ENCODE results near the gene LINC01488.

LINC01488 gene

DNA sequence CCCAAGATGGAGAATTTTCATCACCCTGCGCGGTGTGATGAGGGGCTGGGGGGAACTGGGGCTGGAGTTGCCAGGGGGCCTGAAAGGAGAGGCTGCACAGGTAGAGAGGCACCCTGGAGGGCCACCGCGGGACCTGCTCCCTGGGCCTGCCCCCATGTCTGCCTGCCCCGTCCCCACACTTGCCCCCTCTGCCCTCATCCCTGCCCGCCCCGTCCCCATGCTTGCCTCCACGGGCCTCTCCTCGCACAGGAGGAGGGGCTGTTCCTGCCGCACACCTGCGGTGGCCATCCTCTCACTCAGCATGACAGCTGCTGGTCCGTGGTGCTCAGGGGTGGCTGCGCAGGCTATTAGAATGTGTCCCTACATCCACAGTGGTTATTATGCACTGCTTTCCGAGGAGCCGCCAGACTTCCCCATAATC is 43.5 kb downstream of the LINC01488 start:
- in situ Hi-C loops (cut with MboI; ENCODE audit: low sequenced_read_pairs) = no loop called here

DNA sequence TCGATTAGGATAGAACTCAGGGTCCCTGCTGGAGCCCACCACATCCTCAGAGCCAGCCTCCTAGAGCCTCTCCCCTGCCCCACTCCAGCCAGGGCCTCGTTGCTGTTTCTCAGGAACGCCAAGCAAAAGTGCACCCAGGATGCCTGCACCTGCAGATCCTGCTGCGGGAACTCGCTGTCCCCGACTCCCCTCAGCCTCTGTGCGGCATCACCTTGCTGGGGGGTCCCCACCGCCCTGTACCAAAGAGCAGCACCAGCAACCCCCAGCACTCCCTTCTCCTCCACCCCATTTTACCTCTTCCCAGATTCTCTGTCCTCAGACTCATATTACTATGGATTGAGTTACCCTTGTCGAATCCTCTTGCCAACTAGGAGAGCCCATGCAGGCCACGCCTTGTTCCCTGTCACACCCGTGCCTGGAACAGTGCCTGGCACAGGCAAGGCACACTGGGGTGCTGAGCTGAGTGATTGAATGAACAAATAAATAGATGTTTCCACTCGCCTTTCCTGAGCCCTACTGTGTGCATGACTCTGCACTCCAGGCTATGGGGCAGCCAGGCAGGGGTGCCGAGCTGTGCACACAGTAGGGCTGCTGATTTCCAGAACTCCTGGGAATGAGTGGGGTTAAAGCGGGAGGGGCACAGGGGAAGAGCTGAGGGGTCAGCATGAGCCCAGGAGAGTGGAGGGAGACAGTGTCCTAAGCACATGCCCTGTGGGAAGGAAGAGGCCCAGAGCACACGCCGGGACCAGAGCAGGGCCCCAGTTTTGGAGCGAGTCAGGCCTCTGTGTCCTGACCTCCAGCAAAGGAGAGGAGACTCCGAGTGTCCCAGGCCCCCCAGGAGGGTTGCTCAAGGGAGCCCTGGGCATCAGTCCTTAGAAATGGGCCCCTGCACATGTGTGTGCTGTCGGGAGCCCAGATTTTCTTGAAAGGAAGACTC is 44.3 kb downstream of the LINC01488 start:
- in situ Hi-C loops (cut with MboI; ENCODE audit: low sequenced_read_pairs) = no loop called here

DNA sequence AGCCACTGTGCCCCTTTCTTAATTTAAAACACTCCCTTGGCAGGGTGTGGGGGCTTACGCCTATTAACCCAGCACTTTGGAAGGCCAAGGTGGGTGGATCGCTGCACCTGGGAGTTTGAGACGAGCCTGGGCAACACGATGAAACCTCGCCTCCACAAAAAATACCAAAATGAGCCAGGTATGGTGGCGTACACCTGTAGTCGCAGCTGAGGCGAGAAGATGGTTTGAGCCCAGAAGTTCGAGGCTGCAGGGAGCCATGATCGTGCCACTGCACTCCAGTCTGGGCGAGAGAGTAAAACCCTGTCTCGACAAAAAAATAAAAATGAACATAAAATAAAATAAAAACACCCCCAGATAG is 45.0 kb downstream of the LINC01488 start:
- in situ Hi-C loops (cut with MboI; ENCODE audit: low sequenced_read_pairs) = no loop called here

DNA sequence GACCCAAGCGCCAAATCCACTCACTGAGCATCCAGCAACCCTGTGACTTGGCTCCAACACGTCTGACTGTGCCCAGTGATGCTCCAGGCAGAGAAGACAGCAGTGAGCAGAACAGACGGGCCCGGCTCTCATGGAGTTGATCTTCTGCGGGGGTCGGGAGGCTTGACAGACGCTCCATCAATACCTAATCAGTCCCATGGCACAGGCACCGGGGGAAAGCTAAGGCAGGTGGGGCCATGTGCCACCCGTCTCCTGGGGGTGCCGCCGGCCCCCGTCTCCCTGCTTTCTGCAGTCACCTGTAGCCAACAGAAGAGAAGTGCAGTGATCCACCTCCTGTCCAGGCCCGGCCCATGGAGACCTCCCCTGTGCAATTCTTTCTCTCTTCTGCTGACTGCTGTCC is 47.5 kb downstream of the LINC01488 start:
- in situ Hi-C loops (cut with MboI; ENCODE audit: low sequenced_read_pairs) = no loop called here

DNA sequence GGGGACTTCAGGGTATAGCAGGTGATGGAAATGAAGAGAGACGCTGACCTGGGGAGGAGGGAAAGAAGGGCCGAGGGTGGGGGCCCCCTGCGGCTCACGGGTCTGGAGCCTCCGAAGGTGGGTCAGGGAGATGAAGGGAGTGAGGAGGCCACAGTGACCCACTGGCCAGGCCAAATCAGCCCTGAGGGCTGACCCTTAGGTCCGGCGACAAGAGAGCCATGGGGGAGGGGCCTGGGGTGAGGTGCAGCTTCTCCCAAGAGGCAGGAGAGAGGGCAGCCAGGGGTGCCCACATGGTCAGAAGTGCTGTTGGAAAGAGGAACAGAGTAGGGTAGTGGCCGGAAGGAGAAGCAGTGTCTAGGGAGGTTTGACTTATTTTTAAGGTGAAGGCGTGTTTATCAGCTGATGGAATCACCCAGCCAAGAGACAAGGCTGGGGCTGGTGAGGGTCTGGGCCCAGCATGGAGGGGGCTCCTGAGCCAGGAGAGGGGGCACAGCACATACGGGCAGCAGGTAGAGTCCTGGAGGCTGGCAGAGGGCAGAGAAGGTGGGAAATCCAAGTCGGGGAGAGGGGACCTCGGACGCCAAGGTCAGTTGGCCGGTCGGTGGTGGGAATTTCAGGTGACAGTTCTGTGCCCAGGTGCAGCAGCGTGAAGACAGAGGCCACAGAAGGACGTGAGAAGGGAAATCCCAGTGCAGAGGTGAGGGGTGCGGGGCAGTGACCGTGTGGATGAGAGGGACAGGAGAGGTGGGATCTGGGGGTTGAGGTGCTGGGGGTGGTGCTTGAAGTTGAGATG is 49.0 kb downstream of the LINC01488 start:
- in situ Hi-C loops (cut with MboI; ENCODE audit: low sequenced_read_pairs) = no loop called here

DNA sequence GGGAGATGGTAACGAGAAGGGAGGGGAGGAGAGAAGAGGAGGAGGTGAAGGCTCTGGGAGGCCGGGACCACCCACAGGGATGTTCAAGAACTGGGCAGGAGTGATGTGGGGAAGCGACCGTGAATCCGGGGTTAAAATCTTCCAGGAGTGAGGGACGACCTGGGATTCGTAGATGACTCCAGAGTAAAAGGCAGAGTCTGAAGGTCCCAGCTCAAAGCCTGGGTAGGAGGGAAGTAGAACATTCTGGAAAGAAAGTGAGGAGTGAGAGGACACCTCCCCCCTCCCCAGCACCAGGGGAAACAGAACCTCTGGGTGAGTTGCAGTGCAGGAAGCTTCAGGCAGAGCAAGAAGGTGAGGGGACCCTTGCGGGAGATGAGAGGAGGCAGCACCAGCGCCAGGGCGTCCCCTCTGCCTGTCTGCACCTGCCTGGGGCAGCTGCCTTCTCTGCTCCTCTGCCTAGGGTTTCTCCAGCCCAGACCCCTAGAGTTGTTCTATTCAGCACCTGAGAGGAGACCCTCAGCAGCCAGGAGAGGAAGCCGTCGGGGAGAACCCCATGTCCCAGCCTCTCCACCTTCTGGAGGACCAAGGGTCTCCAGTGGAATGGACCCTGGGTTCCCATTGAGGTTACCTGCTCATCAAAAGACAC is 49.7 kb downstream of the LINC01488 start:
- in situ Hi-C loops (cut with MboI; ENCODE audit: low sequenced_read_pairs) = no loop called here

DNA sequence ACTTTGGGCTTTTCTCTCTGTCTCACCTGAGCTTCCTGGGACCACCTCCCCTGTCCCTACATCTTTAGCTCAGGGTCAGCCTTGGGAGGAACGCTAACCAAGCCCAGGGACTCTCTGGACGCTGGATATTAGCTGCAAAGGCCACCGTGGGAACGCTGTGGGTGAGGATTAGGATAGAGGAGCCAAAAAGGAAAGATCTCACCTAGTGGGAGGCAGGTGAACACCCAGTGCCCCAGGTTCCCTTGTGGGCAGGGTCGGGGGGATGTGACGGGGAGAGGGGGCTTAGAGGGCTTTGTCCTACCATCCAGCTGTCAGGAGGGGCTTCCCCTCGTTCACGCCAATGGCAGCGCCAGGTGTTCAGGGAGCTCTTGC is 50.2 kb downstream of the LINC01488 start:
- in situ Hi-C loops (cut with MboI; ENCODE audit: low sequenced_read_pairs) = no loop called here

DNA sequence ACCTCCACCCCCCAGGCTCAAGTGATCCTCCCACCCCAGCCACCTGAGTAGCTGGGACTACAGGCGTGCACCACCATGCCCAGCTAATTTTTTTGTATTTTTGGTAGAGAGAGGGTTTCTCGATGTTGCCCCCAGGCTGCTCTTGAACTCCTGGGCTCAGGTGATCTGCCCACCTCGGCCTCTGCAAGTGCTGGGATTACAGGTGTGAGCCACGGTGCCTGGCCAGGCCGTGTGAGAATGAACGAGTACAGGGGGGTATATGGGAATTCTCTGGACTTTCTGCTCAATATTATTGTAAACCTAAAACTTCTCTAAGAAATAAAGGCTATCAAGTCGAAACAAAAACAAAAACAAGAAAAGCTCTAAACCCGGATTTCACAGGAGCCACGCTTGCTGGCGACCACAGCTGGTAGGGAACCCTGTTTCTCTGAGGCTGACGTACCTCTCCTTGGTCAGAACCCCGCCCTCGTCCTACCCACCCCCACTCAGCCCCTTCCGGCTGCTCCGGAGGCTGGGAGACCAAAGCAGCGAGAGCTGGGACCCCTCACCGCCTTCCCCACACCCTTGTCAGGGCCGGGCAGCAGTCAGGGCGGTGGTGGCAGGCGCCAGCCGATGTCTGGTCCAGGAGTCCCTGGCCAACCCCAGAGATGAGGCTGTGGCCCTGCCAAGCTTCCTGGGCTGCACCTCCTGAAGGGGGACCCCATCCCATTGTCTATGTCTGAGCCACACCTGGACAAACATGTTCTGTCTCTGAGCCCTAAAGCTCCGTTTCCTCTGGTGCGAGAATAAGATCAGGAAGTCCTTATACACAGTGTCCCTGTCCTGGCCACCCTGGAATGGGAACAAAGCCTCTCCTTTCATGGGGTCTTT is 52.1 kb downstream of the LINC01488 start:
- in situ Hi-C loops (cut with MboI; ENCODE audit: low sequenced_read_pairs) = no loop called here

DNA sequence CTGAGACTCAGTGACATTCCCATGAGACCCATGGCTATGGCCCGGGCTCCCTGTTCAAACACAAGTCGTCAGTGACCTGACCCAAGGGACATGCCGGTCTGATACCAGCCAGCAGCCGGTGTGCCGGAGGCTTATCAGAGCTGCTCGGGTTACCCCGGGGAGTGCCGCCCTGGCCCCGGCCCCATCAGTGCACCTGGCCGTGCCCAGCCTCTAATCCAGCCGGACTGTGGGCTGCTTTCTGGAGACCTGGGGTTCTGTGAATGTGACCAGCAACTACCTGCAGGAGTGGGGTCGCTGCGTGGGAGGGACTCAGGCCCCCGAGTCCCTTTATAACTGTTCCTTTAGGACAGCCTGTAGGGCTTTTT is 52.7 kb downstream of the LINC01488 start:
- in situ Hi-C loops (cut with MboI; ENCODE audit: low sequenced_read_pairs) = no loop called here

DNA sequence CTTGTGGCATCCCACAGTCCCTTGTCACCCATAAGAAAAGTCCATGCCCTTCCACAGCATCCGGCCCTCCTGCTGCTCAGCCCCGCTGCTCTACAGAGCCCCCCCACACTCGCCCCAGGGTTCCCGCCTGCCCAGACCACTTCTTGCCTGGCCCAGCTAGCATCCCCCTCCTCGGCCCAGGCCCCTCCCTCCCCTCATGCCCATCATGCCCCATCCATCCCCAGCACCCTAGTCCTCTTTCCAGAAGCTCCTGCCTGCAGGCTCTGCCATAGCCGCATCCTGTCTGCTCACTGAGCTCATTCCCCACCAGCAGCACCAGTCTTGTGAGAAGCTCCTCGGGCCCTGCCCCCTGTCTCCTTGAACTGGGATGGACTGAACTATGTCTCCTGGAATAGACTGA is 54.4 kb downstream of the LINC01488 start:
- in situ Hi-C loops (cut with MboI; ENCODE audit: low sequenced_read_pairs) = no loop called here

DNA sequence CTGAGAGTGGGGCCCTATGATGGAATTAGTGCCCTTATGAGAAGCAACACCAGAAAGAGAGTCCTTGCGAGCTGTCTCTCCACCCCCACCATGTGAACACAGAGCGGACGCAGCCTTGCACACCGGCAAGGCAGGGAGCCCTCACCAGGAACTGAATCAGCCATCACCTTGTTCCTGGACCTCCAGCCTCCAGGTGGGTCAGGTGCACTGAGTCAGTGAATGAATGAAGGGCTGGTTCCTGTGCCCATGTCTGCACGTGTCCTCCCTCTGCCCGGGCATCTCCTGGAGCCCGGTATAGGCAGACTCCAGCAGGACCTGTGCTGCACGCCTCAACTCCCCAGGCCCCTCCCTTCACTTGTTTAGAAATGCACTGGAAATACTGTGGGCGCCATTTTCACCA is 54.9 kb downstream of the LINC01488 start:
- in situ Hi-C loops (cut with MboI; ENCODE audit: low sequenced_read_pairs) = no loop called here

DNA sequence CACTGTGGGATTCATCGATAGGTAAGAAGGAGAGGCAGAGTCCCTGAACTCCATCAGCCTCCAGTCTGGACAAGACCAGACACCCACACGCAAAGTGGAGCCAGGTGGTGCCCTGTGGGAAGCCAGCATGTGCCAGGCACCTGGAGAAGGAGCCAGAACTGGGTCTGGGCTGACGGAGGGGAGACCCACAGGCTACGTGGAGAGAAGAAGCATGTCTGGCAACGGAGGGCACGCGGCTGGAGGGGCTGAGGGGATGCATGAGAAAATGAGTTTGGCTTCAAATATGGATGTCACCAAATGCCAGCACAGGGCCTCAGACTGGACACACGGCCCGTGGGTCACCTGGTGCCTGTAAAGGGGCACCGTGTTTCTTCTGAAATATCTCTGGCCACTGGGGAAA is 55.7 kb downstream of the LINC01488 start:
- in situ Hi-C loops (cut with MboI; ENCODE audit: low sequenced_read_pairs) = no loop called here

DNA sequence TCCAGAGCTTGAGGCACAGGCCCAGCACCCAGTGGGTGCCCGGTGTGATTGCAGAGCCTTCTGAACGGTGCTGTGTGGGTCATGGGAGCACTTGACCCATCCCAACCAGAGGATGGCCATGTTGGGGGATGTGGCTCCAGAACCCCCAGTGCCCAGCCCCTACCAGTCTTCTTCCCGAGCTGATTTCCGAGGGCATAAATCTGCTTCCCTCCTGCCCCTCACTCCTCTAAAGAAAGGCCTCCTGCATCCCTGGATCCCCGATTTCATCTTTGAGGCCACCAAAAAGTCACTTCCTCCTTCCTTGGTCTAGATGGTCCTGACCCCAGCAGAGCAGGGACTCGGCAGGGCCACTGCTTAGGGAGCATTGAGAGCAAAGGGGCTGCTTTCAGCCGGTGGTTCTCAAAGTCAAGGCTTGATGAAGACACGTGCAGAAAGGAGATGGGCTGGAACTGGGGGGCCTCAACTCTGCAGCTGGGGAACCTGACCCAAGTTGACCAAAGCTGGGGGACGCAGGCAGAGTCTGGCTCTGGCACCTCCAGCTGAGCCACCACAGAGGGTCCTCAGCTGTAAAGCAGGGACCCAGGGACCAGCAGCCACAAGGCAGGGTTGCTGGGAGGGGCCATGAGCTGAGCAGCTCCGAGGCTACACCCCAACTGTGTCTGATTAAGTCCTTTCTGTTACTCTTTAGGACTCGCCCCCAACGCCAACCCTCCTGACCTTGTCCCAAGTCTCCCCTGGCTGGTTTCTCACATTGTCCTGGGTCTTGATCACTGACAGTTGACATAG is 56.6 kb downstream of the LINC01488 start:
- in situ Hi-C loops (cut with MboI; ENCODE audit: low sequenced_read_pairs) = no loop called here

DNA sequence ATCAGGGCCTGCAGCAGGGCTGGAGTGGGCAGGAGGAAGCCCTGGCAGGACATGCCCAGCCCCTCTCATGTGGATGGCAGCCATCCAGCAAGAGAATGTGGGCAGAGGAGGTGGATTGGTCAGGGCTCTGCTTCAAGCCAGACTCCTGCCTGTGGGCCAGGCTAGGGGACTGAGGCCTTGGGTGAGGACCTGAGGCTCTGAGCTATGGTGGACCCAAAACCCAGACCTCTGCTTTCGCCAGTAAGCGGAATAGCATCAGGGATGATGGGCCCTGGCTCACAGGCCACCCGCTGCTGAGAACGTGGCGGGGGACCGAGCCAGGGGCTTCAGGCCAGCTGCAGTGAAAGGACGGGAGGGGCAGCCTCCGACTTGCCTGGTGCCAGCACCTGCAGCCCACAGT is 57.4 kb downstream of the LINC01488 start:
- in situ Hi-C loops (cut with MboI; ENCODE audit: low sequenced_read_pairs) = no loop called here

DNA sequence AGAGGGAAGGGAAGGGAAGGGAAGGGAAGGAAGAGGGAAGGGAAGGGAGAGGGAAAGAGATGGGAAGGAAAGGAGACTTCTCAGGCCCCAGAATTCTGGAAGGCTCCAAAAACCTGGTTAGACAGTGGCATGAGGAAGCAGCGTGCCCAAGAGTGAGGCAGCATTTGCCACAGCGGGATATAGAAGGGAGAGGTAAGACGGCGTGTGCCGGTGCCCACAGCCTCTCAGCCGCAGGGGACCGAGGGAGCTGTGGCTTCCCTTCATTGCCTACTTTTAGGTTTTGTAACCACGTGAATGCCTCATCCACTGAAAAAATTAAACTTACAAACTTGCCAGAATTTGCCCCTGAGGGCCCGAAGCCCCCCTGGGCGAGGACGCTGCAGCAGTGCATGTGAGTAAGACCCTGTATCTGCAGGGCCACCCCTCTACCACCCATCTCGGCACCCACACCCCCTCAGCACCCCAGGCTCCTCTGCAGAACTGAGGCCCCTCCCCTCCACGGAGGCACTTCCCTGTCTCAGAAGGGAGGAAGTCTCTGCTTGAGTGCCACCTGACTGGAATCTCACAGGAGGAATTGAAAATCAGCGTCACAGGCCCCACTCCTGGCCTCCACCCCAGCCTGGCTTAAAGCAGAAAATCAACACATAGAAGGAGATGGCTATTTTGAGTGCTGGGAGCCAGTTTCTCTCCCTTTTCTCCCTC is 58.1 kb downstream of the LINC01488 start:
- in situ Hi-C loops (cut with MboI; ENCODE audit: low sequenced_read_pairs) = no loop called here

DNA sequence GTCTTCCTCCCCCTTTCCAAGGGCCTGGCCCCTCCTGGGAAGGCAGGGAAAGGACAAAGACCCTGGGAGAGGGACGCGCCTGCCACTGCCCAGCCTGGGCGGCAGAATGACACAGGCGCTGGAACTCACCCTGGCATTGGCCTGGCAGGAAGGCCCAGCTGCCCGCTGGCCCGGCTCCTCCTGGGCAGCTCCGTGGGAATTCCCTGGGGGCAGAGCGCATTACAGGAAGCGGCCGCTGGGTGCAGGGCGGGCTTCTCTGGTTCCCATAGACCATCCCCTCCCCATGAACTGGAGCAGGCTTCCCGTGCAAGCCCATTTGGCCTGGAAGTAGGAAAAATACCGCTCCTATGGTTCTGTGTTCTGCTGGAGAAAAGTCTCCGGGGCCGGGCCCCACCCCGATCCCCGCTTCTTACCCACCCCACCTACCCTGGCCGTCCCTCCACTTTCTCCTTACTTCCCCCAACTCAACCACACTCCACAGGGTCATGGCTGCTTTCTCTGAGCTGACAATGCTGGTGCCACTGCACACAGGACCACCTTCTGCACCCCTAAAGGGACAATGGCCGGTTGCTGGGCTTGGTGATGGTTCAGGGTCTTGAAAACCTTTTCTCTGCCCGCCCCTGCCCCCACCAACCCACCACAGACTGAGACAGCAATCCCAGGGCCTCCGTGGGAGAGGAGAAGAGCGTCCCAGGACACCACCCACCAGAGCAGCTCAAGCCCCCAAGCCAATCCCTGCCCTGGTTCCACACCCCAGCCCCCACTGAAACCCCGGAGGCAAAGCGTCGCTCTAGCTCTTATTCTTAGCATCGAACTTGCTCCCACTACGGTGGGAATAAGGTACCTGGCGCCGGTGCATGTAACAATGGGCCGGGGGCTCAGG is 58.9 kb downstream of the LINC01488 start:
- in situ Hi-C loops (cut with MboI; ENCODE audit: low sequenced_read_pairs) = no loop called here

DNA sequence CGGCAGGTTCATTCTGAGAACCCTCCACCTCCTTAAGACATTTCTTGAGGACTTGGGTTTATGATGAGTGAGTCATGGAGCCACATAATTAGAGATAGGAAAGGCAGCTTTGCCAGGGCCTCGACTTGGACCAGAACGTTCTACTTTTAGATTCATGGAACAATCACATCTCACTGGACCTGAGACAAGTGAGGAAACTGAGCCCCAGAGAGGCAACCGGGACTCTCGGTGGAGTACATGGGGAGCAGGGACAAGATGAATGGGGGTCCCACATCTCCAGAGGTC is 59.5 kb downstream of the LINC01488 start:
- in situ Hi-C loops (cut with MboI; ENCODE audit: low sequenced_read_pairs) = no loop called here

DNA sequence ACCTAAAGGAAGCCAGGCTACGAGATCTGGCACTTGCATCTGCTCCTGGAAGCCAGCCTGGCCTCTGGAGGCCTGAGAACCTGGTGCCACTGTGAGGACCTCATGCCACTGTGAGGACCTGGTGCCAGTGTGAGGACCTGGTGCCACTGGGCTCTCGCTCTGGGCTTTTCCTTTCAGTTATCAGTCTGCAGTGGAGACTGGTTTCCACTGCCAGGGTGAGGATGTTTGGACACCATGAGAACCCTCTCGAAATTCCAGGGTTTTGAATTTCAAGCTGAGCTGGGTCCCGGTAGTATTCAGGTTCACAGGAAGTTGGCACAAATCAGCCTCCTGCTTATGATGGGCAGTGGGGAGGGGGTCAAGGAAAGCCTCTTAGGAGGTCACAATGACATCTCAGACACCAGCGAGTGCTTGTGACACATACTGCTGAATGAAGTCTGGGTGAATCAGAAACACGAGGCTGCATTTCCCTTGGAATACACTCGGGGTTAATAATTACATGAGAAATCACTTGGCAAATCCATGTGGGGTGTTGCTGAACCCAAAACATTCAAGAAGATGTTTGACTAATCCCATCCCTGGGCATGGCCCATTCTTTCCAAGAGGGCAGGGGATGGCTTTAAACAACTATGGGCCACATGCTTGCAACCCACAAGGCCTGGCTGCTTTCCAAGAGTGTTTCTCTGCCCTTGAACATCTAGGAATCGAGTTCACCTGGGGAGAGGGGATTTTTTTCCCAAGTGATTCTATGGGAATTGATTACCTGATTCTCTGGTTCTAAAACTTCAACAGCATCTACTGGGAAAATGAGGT is 60.2 kb downstream of the LINC01488 start:
- in situ Hi-C loops (cut with MboI; ENCODE audit: low sequenced_read_pairs) = no loop called here

All from hTERT RPE-1 (cell line).